ENCODE measurements around the gene RNF183.
A peak's percentile ranks its signal among the peaks of the same experiment; 100 is the strongest.
"Not testable (repeated sequence)": the region's sequence is repeated elsewhere in the genome, so short reads cannot be mapped to it uniquely, and the experiment has no call there.

RNF183 gene

GRCh38 chr9:113316030-113316429 lies 12.9 kb upstream of the RNF183 start:
- DNase-seq (ENCODE audit: low spot score), result no peak

- DNase-seq (ENCODE audit: low spot score), result no peak
Observed at GRCh38 chr9:113315231-113315630, 12.1 kb upstream of the RNF183 start.

GRCh38 chr9:113313261-113313660 lies 10.1 kb upstream of the RNF183 start:
- no peak for DNase-seq (ENCODE audit: low spot score)

- no peak for DNase-seq (ENCODE audit: low spot score)
Observed at GRCh38 chr9:113311961-113312360, 8.8 kb upstream of the RNF183 start.

GRCh38 chr9:113310538-113310937 lies 7.4 kb upstream of the RNF183 start:
- no peak for DNase-seq (ENCODE audit: low spot score)

- DNase-seq (ENCODE audit: low spot score), result peak; percentile 33
Observed at GRCh38 chr9:113309204-113309813, 6.1 kb upstream of the RNF183 start.

GRCh38 chr9:113307396-113307975 lies 4.3 kb upstream of the RNF183 start:
- DNase-seq (ENCODE audit: low spot score), result no peak

GRCh38 chr9:113306566-113306965 lies 3.4 kb upstream of the RNF183 start:
- DNase-seq (ENCODE audit: low spot score), result no peak

- DNase-seq (ENCODE audit: low spot score), result no peak
Observed at GRCh38 chr9:113301548-113301947, 1.6 kb downstream of the RNF183 start.

GRCh38 chr9:113299800-113300292 lies 3.3 kb downstream of the RNF183 start:
- no peak for DNase-seq (ENCODE audit: low spot score)

GRCh38 chr9:113298924-113299770 lies 4.0 kb downstream of the RNF183 start:
- DNase-seq (ENCODE audit: low spot score), result no peak

GRCh38 chr9:113298311-113298710 lies 4.9 kb downstream of the RNF183 start:
- no peak for DNase-seq (ENCODE audit: low spot score)

GRCh38 chr9:113296796-113297558 lies 6.2 kb downstream of the RNF183 start:
- no peak for DNase-seq (ENCODE audit: low spot score)

GRCh38 chr9:113296247-113296646 lies 6.9 kb downstream of the RNF183 start:
- DNase-seq (ENCODE audit: low spot score), result not testable (repeated sequence)

- DNase-seq (ENCODE audit: low spot score), result peak; percentile 6
Observed at GRCh38 chr9:113293285-113293878, 9.8 kb downstream of the RNF183 start.

- no peak for DNase-seq (ENCODE audit: low spot score)
Observed at GRCh38 chr9:113290052-113290607, 13.0 kb downstream of the RNF183 start.

GRCh38 chr9:113289091-113289490 lies 14.1 kb downstream of the RNF183 start:
- no peak for DNase-seq (ENCODE audit: low spot score)

GRCh38 chr9:113281356-113281755 lies 21.8 kb downstream of the RNF183 start:
- DNase-seq (ENCODE audit: low spot score), result no peak

GRCh38 chr9:113278840-113279239 lies 24.3 kb downstream of the RNF183 start:
- DNase-seq (ENCODE audit: low spot score), result no peak

- DNase-seq (ENCODE audit: low spot score), result peak; percentile 97
Observed at GRCh38 chr9:113275157-113276131, 27.7 kb downstream of the RNF183 start, which contains the start of the genes CDC26 and PRPF4. Gene CDC26 (minus strand): TSS chr9:113275572. CDS start chr9:113272507, 3,065 bp downstream. Gene PRPF4 (plus strand): TSS chr9:113275658. CDS start chr9:113275744, 86 bp downstream.

Data from activated CD4-positive, alpha-beta T cell treated with anti-CD3 and anti-CD28 coated beads, Interleukin-2, Interleukin-4, amounts not matched to agents 100 ng/mL and 50 ng/mL, durations not matched to agents 16 hours and 8 hours (primary cell).